IPS-NIHi11 (cell line): ENCODE data around the gene SNX20.

Experiments
- DNase-seq: peaks from one replicate; pipeline ENCODE4 v3.0.0; 2012; ENCODE audit warnings: mixed read lengths, low spot score

Gene SNX20

DNA sequence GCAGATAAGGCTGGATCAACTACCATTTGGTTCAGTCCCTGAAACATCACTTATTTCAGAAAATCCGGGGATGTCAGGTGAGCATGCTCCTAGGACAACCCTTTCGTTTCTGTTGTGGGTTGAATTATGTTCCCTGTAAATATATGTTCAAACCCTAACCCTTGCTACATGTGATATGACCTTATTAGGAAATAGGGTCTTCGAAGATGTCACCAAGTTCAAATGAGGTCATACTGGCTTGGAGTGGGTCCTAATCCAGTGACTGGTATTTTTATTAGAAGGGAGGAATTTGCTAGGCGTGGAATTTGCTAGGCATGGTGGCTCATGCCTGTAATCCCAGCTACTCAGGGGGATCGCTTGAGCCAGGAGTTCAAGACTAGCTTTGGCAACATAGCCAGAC, 21.3 kb downstream of the SNX20 start:
- no peak for DNase-seq

DNA sequence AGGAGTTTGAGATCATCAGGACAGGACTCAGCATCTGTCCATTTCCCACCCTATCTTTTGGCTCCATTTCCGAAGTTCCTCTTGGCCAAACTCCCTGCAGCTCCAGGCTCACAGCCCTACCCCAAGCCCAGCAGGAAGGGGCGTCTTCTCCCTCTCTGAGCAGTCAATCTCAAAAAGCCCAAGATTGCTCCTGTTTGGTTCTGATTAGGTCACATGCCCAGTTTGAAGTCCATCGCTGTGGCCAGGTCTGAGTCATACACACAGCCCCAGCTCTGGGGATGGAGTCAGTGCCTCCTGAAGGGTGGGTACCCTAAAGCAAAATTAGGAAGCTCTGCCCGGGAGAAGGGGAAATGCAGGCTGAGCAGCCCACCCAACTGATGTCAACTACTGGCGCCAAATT, 23.9 kb downstream of the SNX20 start:
- DNase-seq: no peak

DNA sequence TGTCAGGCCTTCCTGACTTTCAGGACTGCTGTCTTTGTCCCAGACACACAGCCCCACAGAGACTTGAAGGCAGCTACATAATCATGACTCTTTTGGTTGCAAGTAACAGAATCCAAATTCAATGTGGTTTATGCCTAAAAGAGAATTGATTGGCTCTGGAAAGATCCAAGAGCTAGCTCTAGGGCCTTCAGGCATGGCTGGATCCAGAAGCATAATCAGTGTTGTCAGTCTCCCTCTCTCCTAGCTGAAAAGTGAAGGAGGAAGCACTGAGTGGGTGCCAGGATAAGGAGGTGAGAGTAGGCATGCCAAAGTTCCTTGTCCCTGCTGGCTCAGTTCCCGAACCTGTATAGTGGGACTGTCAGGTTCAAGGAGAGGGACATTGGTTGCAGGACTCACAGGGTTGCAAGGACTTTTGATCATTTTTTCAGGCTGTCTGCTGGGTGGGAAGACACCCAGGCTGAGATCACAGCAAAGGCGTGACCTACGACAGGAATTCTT, 25.5 kb downstream of the SNX20 start:
- DNase-seq: no peak

DNA sequence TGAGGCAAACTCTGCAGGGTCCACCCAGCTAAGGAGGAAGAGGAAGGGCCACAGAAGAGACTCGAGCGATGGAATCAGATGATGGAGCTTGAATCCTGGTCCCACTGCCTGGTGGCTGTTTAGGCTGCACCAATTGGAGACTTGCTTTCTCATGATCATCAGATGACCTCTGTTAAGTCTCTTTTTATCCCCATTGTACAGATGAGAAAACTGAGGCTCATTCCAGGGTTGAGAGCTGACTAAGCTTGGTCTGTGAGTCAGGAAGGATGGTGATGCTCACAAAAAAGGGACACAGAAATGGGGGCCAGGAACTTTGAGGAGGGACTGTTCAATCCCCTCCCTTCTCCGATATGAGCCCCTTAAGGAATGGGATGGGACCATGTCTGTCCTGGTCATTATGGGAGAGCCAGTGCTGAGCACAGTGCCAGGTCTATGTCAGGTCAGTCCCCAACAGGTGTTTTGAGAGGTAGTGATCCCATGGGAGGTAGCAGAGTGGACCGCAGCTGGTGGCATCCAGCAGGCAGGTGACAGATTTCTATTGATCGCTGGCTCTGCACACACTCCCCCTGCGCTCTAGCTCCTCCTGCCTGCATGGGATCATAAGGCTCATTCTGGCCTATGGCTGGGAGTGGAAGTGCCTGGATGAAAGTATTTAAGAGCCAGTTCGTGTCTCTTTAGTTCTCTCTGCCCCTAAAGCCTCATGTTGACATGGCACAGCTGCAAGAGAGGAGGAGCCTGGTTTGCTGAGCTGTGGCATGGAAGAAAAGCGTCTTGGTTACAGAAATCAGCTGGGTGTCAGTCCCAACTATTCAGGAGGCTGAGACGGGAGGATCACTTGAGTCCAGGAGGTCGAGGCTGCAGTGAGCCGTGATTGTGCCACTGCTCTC, 27.2 kb downstream of the SNX20 start:
- DNase-seq: no peak

DNA sequence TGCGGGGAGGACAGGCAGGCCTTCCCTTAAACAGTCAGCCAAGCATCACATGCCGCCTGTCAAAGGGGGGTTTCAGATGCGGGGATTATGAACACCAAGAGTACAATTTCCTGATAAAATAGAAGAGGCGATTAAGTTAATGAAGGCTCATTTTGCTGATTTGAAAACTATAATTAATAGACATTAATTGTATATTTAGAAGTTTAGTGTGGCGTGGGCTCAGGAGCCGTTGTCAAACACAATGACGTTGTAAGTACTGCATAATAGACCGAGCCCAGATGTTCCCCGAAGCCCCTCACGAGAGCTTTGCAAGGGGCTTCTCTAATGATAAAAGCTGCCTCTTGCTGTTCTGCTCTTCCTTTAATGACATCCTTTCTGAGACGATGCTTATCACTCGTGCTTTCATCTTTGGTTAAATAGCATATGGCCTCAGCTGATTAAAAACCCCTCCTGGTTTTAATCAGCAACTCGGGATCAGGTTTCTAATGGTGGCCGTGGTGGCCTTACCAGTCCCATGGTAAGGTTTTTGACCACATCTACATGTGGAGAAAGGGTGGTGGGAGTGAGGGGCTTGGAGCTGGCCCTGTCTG, 28.2 kb downstream of the SNX20 start:
- no peak for DNase-seq

DNA sequence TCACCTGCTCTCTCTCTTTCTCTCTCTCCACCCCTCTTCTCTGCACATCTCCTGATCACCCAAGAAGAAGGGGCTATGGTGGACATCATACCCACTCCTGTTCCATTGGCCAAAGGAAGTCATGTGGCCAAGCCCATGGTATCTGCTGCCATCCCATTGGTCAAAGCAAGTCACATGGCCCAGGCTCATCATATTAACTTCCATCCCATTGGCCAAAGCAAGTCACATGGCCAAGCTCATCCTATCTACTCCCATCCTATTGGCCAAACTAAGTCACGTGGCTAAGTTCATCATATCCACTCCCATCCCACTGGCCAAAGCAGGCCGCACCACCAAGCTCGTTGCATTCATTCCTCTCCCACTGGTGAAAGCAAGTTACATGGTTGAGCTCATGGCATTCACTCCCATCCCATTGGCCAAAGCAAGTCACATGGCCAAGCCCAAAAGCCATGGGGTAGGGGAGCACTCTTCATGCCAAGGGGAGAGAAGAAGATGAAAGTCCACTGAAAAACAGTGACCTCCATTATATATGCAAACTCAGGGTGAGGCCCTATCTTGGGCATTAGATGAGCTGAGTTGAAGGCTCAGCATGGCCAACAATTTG, 29.2 kb downstream of the SNX20 start:
- DNase-seq: no peak

DNA sequence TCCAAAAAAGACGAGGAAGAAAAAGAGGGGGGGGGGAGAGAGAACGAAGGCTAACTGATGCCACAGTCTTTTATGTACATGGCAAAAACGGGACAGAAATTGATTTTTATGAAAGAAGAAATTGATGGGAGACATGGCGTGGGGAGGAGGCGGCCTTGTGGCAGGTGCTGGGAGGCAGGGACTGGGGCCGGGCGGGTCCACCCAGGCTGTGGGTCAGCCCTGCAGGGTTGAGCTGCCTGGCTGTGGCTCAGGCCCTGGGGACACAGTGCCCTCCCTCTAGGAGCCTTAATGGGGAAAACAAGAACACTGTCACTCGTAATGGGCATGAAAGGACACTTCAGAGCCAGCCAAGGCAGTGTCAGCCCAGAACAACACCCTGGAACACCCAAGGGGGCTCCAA, 34.8 kb downstream of the SNX20 start:
- no peak for DNase-seq

DNA sequence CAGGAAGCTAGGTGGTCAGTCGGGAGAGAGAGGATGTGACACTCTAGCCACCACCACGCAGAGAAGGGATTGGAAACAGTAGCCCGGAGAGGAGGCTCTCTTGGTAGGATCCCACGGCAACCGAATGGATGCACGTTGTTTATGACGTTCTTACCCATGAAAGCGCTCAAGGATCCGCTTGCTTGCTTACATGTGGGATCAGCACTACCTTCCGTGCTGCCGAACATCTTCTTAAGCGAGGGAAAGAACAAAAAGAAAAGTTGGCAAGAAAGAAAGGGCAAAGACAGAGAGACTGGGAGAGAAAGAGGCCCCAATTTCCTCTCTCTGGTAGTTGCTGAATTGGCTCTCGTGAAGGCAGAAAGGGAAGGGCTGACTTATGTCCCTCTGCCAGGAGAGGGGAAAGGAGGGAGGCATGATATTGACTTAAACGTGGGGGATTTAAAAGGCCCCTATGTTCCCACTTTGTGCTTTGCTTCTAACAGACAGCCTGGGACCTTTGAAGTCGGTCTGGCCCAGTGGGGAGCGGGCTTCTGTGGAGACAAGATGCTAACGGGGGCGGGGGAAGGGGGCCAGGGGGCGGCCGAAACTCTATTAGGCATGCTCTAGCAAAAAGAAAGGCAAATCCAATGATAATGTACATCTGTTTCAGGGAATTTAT, 35.4 kb downstream of the SNX20 start:
- DNase-seq: peak; percentile 49

DNA sequence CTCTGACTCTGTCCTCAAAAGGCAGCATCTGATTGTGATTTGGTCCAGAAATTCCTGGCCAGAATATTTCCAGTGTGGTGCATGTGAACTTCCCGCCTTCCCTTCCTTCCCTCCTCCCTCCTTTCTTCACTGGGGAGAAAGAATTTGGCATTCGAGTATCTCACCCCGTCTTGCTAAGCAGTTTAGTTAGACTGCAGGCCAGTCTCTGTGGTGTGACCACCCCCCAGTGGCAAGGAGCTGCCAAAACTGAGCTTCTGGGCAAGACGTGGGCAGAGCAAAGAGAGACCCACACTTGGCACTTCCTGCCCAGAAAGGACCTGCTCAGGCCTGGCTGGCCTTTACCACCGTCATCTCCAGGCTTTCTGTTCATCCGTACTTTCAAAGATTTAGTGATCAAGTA, 36.4 kb downstream of the SNX20 start:
- peak; percentile 57 for DNase-seq

DNA sequence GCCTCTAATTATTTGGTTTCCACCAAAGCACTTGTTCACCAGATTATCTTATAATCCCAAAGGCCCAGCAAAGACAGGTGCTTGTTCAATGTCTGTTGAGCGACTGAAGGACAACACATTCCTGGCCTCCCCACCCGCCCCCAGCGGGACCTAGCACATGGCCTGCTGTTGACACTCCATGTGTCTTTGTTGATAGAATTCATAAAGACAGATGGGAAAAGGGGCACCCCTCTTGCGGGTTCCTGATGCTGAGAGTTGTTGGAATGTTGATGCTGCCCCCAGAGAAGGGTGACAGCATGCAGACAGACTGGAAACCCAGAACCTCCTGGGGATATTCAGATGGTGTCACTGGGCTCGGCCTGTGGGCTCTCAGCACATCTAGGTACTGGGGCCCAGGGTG, 36.9 kb downstream of the SNX20 start:
- DNase-seq: no peak

DNA sequence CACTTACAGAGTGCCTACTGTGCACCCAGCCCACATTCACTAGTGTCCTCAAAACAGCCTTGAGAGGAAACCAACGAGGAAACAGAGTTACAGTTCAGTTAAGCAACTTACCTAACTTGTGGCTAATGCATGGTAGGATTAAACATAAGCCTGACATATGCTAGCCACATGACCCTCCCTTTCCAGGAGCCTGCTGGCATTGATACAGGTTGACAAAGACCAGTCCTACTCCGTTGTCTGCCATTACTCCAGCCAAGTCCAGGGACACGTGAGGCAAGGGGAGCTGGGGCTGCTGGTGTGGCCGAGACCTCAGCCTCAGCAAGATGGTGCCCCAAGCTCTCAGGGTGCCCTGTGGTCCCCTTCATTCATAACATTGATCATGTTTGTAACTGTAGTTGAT, 37.9 kb downstream of the SNX20 start:
- DNase-seq: no peak

DNA sequence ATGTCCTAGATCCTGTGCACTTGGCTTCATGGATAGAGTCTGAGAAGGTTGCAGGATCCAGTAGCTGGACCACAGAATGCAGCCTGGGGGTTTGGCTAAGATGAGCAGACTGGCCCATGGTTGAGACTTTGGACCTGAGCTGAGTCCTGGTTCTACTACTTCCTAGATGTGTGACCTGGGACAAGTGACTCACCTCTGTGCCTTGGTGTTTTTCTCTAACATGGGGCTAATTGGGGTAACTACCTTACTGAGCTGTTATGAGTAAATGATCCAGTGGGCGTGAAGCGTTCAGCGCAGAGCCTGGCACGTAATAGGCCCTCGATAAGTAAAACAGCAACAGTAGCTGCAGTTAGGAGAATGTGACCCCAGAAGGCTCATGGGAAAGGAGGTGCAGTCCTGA, 38.8 kb downstream of the SNX20 start:
- DNase-seq: no peak

DNA sequence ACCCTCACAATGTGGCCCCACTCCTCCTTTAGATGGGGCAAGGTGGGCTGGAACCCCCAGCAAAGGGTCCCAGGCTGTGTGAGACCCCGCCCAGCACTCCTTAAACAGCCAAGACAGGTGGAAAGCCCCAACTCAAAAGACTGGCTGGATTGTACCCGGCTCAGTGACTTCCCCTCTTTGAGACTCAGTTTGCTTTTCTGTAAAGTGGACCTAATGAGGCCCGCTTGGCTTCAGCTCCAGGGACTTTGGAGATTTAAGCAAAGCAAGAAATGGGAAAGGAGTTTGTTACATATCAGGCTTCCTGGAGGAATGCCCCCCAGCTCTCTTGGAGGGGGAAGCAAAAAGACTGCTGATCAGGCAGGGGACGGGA, 39.3 kb downstream of the SNX20 start:
- DNase-seq: no peak

DNA sequence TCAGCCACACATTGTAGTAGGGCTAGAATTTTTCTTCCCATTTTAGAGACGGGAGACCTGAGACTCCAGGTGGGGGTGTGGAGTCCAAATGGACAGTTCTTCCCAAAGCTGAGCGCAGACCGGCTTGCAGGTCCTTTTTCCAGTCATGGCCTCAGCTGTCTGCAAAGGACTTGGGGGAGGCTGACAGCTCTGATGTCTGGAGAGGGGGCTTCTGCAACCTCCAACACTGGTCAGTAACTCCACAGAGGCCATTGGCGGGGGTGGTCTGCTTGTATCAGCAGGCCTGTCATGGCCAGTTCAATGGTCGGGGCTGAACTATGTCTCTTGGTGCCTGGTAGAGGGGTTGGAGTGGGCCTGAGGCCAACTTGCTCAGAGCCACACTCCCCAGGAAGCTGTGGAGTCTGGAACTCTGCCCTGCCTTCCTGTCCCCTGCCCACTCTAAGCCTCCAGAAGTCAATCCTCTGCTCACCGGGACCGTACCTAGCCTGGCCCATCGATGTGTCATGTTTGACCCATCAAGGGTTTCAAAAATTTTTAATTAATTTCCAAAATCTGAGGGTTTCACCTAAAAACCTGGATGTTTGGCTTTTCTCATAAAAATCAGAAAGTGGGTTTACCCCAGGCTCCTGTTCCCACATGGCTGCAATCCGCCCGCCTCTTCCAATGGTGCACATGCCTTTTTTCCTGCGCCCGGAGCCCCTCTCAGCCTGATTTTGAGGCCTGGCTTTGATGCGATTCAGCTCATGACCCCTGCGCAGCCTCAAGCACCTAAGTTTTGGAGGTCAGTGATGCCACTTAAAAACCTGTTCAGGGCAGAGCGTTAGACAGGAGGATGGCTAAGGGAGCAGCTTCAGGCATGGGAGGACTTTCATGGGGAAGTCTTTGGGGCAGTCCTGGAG, 39.9 kb downstream of the SNX20 start:
- DNase-seq: no peak

DNA sequence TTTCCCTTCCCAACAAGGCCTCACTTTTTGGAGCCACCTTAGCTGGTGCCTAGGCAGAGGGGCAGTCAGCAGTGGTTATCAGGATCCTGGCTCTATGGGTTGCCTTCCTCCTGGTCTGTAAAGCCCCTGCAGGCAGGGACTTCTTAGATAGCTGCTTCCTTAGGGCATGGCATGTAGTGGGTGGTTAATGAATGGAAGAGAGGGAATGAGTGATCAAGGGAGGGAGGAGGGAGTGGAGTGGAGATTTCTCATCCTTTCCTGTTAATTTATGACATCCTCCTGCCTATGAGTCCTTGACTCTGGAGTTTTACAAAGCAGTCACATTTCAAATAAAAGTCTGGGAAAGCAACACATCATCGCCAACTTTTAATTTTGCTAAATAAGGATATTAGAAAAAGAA, 40.7 kb downstream of the SNX20 start:
- DNase-seq: no peak

DNA sequence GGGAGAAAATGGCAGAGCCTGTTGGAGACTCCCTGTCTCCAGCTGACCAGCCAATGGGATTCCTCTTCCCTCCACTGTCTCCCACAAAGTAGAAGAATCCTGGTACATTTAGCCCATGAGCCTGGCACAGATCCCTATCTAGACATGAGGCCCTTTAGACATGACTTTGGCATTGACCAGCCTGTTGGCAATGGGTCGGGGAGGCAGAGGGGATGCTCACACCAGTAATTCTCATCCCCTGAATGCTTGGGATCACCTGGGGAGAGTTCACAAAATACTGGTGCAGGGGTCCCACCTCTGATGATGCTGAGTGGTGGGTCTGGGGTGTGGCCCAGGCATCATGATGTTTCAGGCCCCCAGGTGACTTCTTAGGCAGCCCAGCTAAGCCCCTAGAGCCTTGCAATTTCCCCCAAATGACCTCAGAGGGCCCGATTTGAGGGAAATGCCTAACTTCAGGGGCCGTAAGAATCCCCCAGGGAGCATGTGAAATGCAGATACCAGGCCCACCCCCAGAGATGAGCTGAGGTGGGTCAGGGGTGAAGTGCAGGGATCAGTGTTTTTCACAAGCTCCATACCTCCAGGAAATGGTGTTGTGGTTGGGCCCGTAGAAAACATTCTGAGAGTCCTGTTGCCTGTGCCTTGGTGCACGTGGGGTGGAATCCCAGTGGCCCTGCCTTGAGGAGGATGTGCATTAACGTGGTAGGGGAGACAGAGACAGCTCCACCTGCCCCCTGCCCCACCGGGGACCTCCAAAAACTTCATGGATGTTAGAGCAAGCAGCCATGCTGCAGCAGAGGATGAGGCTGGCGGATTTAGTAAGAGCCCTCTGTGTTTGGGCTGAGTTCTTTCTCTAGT, 42.1 kb downstream of the SNX20 start:
- no peak for DNase-seq

DNA sequence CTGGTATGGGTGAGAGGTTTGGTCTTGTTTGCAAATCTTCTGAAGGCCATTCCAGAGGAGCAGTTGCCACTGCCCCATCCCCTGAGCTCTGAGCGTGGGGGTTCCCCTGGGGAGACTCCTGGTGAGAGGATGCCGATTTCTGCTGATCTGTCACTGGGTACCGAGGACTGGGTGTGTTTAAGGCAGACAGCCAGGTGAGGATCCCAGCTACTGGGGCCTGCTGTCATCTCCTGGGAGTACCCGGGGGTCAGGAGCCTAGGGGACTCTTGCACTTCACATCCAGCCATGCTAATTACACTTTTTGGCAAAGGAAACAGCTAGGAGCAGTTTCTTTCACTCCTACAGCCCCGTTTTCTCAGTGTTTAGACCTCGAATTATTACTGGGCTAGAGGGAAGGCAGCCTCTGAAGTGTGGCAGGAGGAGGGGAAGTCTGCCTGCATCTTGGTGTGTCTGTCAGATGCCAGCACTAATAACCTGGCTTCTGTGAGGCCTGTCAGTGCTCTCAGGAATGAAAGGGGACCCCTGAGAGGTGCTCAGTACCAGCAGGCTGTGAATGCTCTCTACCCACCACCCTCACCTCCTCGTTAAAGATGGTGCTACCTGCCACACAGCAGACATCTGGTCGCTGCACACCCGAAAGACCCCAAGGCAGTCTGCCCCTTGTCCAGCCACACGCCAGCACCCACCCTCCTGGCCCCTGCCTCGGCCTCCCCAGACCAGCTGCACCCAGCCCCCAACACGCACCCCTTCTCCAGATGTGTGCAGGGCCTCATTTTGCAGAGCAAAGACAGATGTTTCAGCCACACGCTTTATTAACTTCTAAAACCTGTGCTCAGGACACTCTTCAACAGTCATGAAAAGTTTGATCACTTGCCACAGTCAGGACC, 43.2 kb downstream of the SNX20 start:
- no peak for DNase-seq

DNA sequence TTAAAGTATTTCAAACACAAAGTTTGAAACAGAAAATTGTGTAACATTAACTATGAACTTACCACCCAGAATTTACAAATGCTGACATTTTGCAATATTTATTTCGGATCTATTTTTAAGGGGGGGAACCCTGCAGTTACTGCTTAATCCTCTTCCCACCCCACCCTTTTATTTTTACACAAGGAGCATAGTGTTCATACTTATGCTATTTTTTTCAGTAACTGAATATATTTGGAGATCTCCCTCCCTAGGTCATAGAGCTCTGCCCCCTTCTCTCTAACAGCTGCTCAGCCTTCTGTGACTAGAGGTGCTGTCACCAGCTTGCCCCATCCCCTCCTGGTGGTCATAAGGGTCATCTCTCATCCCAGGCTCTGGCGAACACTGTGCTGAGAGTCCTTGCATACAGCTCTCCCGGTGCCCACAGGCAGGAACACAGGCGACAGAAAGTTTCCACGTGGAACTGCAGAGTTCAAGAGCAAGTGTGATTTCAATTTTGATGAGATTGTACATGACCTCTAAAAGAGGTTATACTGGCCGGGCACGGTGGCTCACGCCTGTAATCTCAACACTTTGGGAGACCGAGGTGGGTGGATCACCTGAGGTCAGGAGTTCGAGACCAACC, 44.2 kb downstream of the SNX20 start:
- no peak for DNase-seq
